ENCODE results near the gene ANAPC2.
A peak's percentile ranks its signal among the peaks of the same experiment; 100 is the strongest.

ANAPC2 gene

GRCh38 chr9:137227054-137227852 lies 38.9 kb upstream of the ANAPC2 start, which contains the start of gene RNF224:
RNF224 (plus strand) TSS chr9:137227502; CDS start chr9:137228336, 834 bp downstream.
- peak; percentile 56 to 66 for DNase-seq (ENCODE audit: low read depth in 2 of 2, low spot score in 1 of 2)

GRCh38 chr9:137226338-137227053 lies 38.1 kb upstream of the ANAPC2 start:
- DNase-seq (ENCODE audit: low read depth in 2 of 2, low spot score in 1 of 2): no peak

GRCh38 chr9:137225699-137226331 lies 37.5 kb upstream of the ANAPC2 start:
- DNase-seq (ENCODE audit: low read depth in 2 of 2, low spot score in 1 of 2): no peak

GRCh38 chr9:137224830-137225694 lies 36.7 kb upstream of the ANAPC2 start, which contains the start of gene CYSRT1:
CYSRT1 (plus strand) TSS chr9:137225174; CDS start chr9:137225622, 448 bp downstream.
- DNase-seq (ENCODE audit: low read depth in 2 of 2, low spot score in 1 of 2): no peak

GRCh38 chr9:137223078-137223970 lies 35.0 kb upstream of the ANAPC2 start:
- peak; percentile 94 to 98 for DNase-seq (ENCODE audit: low read depth in 2 of 2, low spot score in 1 of 2)

GRCh38 chr9:137222190-137223077 lies 34.1 kb upstream of the ANAPC2 start, which contains the start of gene RNF208:
RNF208 (minus strand) TSS chr9:137222240; CDS start chr9:137221212, 1,028 bp downstream.
- DNase-seq (ENCODE audit: low read depth in 2 of 2, low spot score in 1 of 2): no peak

- DNase-seq (ENCODE audit: low read depth in 2 of 2, low spot score in 1 of 2): no peak
Observed at GRCh38 chr9:137221506-137222111, 33.2 kb upstream of the ANAPC2 start.

- DNase-seq (ENCODE audit: low read depth in 2 of 2, low spot score in 1 of 2): no peak
Observed at GRCh38 chr9:137221095-137221505, 32.7 kb upstream of the ANAPC2 start.

- DNase-seq (ENCODE audit: low read depth in 2 of 2, low spot score in 1 of 2): no peak
Observed at GRCh38 chr9:137220317-137221094, 32.1 kb upstream of the ANAPC2 start.

- DNase-seq (ENCODE audit: low read depth in 2 of 2, low spot score in 1 of 2): no peak
Observed at GRCh38 chr9:137219757-137220316, 31.5 kb upstream of the ANAPC2 start.

GRCh38 chr9:137218754-137219271 lies 30.5 kb upstream of the ANAPC2 start:
- DNase-seq (ENCODE audit: low read depth in 2 of 2, low spot score in 1 of 2): no peak

- no peak for DNase-seq (ENCODE audit: low read depth in 2 of 2, low spot score in 1 of 2)
Observed at GRCh38 chr9:137218212-137218753, 29.9 kb upstream of the ANAPC2 start.

GRCh38 chr9:137217276-137218211 lies 29.2 kb upstream of the ANAPC2 start:
- DNase-seq (ENCODE audit: low read depth in 2 of 2, low spot score in 1 of 2): no peak

GRCh38 chr9:137216188-137216965 lies 28.0 kb upstream of the ANAPC2 start:
- DNase-seq (ENCODE audit: low read depth in 2 of 2, low spot score in 1 of 2): no peak

Data from stimulated activated CD8-positive, alpha-beta memory T cell treated with anti-CD3 and anti-CD28 coated beads, Interleukin-4, amount 100 ng/mL, for 1 hour (primary cell).